Measurements from ENCODE around the gene CCDC88B.
A peak's percentile ranks its signal among the peaks of the same experiment; 100 is the strongest.

The CCDC88B gene

DNA sequence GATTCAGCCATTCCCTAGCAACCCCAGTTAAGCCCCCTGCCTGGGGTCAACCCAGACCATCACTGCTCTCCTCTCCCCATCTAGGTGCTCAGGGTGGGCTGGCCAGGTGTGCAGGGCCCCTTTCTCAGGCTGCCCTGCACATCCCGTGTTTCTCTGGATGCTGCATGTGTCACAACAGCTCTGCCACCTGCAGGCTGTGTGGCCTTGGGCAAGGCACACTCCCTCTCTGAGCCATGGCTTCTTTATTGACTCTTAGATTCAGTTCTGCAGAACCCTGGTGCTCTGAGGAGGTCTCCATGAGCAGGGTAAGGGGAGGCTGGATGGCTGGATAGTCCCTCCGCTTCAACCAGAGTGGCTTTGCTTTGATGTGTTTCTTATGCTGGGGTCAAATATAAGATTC is 43.6 kb downstream of the CCDC88B start:
- Histone ChIP-seq H3K9me3 (ENCODE audit: control insufficient read depth in 5 of 5, low read length in 5 of 5) (peaks cover 0 to 2% (median 0%) of the 10 kb centered on the region in 5 donors), H3K4me1 (ENCODE audit: control insufficient read depth in 5 of 5, insufficient read depth in 5 of 5, low read length in 5 of 5) (peaks cover 10 to 29% (median 26%) of the 10 kb centered on the region in 5 donors), H3K36me3 (ENCODE audit: control insufficient read depth in 5 of 5, insufficient read depth in 5 of 5, low read length in 5 of 5) (no peaks in the 10 kb centered on the region), H3K4me3 (ENCODE audit: low read depth in 1 of 5, low read length in 5 of 5) (no peak overlapping the region), H3K9ac (ENCODE audit: low read length in 5 of 5) (no peak overlapping the region), H3K27ac (ENCODE audit: low read depth, low read length) (no peak overlapping the region), H3K27me3 (ENCODE audit: control insufficient read depth in 5 of 5, insufficient read depth in 4 of 5, low read length in 5 of 5) (peaks cover 0 to under 1% (median 0%) of the 10 kb centered on the region in 5 donors)

DNA sequence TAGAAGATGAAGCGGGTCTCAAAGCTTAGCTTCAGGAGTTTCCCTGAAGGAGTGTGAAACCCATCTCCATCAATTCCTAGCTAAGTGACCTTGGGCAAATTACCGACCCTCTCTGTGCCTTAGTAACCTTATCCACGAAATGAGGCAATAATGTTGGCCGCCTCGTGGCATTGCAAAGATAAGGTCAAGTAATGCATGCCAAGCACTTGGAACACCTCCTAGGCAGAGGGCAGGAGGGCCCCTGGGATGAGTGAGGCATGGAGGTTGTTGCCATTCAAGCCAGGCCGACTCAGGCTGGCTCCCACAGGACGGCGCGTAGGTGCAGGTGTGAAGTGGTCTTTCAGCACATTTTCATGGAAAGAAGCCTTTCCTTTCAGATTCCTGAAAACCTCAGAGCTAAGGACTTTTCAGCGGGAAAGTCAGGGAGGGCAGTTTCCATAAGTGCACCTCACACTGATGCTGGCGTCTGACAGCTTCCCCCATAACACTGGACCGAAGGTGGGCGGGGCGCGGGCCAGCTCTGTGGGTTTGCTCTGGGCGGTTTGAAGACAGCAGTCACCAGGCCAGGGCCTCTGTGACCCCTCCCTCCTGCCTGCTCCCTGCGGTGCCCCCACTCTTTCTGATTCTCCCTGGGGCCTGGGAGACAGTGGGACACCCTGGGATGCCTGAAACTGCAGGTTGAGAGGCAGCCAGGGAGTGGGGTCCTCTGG is 44.2 kb downstream of the CCDC88B start:
- peaks cover 0 to 4% (median 0%) of the 10 kb centered on the region in 5 donors for H3K27me3 ChIP-seq (ENCODE audit: control insufficient read depth in 5 of 5, insufficient read depth in 4 of 5, low read length in 5 of 5)
- H3K9ac ChIP-seq (ENCODE audit: low read length in 5 of 5) = no peak overlapping the region
- H3K4me1 ChIP-seq (ENCODE audit: control insufficient read depth in 5 of 5, insufficient read depth in 5 of 5, low read length in 5 of 5) = peaks cover 8 to 25% (median 22%) of the 10 kb centered on the region in 5 donors
- no peaks in the 10 kb centered on the region for H3K36me3 ChIP-seq (ENCODE audit: control insufficient read depth in 5 of 5, insufficient read depth in 5 of 5, low read length in 5 of 5)
- no peak overlapping the region for H3K27ac ChIP-seq (ENCODE audit: low read depth, low read length)
- peaks cover 0 to 2% (median 0%) of the 10 kb centered on the region in 5 donors for H3K9me3 ChIP-seq (ENCODE audit: control insufficient read depth in 5 of 5, low read length in 5 of 5)
- no peak overlapping the region for H3K4me3 ChIP-seq (ENCODE audit: low read depth in 1 of 5, low read length in 5 of 5)

- Histone ChIP-seq H3K4me1 (ENCODE audit: control insufficient read depth in 5 of 5, insufficient read depth in 5 of 5, low read length in 5 of 5) (peaks cover 6 to 25% (median 22%) of the 10 kb centered on the region in 5 donors), H3K4me3 (ENCODE audit: low read depth in 1 of 5, low read length in 5 of 5) (peak overlapping the region in 4 of 5 donors; percentile 34 to 51 (median 43)), H3K36me3 (ENCODE audit: control insufficient read depth in 5 of 5, insufficient read depth in 5 of 5, low read length in 5 of 5) (no peaks in the 10 kb centered on the region), H3K9me3 (ENCODE audit: control insufficient read depth in 5 of 5, low read length in 5 of 5) (peaks cover 0 to 2% (median 0%) of the 10 kb centered on the region in 5 donors), H3K27me3 (ENCODE audit: control insufficient read depth in 5 of 5, insufficient read depth in 4 of 5, low read length in 5 of 5) (peaks cover 0 to 4% (median 0%) of the 10 kb centered on the region in 5 donors), H3K27ac (ENCODE audit: low read depth, low read length) (peak overlapping the region; percentile 70), H3K9ac (ENCODE audit: low read length in 5 of 5) (peak overlapping the region in 1 of 5 donors; percentile 26)
Measured at GRCh38 chr11:64384981-64385944, 45.3 kb downstream of the CCDC88B start.

DNA sequence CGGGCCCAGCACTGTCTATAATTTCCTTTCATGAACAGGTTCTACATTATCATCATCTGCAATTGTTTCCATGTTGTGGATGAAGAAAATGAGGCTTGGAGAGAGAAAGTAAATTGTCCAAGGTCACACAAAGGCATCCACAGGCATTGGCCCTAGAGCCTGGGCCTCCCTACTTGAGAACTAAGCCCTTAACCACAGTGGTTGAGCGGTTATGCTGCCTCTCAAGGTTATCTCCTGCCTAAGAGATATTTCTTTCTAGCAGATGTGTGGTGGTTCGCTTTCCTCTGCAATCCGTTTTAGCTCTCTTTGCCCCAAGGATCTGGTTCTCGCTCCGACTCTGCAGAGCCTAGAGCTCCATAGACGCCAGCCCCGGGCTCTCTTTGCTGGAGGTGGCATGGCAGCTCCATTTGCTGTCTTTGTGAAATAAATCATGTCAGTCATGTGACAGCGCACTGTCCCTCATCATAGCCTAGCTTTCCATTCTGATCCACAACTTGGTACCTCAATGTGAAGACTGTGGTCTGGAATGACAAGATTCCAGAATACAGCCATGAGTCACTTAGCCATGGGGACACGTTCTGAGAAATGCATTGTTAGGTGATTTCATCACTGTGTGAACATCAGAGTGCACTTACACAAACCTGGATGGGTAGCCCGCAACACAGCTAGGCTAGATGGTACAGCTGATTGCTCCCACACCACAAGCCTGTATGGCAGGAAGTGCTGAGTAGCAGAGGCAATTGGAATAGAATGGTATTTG is 46.1 kb downstream of the CCDC88B start:
- Histone ChIP-seq H3K4me1 (ENCODE audit: control insufficient read depth in 5 of 5, insufficient read depth in 5 of 5, low read length in 5 of 5) (peaks cover 6 to 25% (median 22%) of the 10 kb centered on the region in 5 donors), H3K9me3 (ENCODE audit: control insufficient read depth in 5 of 5, low read length in 5 of 5) (peaks cover 0 to 2% (median 0%) of the 10 kb centered on the region in 5 donors), H3K36me3 (ENCODE audit: control insufficient read depth in 5 of 5, insufficient read depth in 5 of 5, low read length in 5 of 5) (no peaks in the 10 kb centered on the region), H3K9ac (ENCODE audit: low read length in 5 of 5) (no peak overlapping the region), H3K4me3 (ENCODE audit: low read depth in 1 of 5, low read length in 5 of 5) (peak overlapping the region in 2 of 5 donors; percentile 46 to 51), H3K27ac (ENCODE audit: low read depth, low read length) (peak overlapping the region; percentile 70), H3K27me3 (ENCODE audit: control insufficient read depth in 5 of 5, insufficient read depth in 4 of 5, low read length in 5 of 5) (peaks cover 0 to 4% (median 0%) of the 10 kb centered on the region in 5 donors)

GRCh38 chr11:64387916-64388315 is 47.9 kb downstream of the CCDC88B start:
- H3K9ac ChIP-seq (ENCODE audit: low read length in 5 of 5) = no peak overlapping the region
- H3K27ac ChIP-seq (ENCODE audit: low read depth, low read length) = no peak overlapping the region

DNA sequence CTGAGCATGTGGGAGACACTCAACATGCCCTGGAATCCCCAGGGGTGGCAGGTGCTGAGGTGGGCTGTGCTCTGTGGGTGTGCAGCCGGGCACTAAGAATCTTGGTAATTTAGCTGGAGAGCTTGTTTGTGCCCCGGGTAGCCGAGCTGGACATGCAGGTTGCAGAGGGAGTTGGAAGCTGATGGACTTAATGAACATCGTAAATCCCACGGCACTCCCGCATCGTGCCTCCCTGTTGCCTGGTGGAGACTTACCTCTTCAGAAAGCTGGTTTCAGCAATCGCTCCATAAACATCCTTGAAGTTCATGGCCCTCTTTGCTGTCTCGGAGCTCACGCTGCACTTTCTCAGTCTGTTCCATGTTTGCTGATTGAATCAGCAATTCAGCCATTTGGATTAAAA is 48.9 kb downstream of the CCDC88B start:
- H3K36me3 ChIP-seq (ENCODE audit: control insufficient read depth in 5 of 5, insufficient read depth in 5 of 5, low read length in 5 of 5) = no peaks in the 10 kb centered on the region
- no peak overlapping the region for H3K9ac ChIP-seq (ENCODE audit: low read length in 5 of 5)
- H3K27me3 ChIP-seq (ENCODE audit: control insufficient read depth in 5 of 5, insufficient read depth in 4 of 5, low read length in 5 of 5) = peaks cover 0 to 4% (median 0%) of the 10 kb centered on the region in 5 donors
- peaks cover 6 to 32% (median 25%) of the 10 kb centered on the region in 5 donors for H3K4me1 ChIP-seq (ENCODE audit: control insufficient read depth in 5 of 5, insufficient read depth in 5 of 5, low read length in 5 of 5)
- no peak overlapping the region for H3K4me3 ChIP-seq (ENCODE audit: low read depth in 1 of 5, low read length in 5 of 5)
- peaks cover 0 to 2% (median 0%) of the 10 kb centered on the region in 5 donors for H3K9me3 ChIP-seq (ENCODE audit: control insufficient read depth in 5 of 5, low read length in 5 of 5)
- no peak overlapping the region for H3K27ac ChIP-seq (ENCODE audit: low read depth, low read length)

More at GRCh38 chr11:64387916-64388315, 47.9 kb downstream of the CCDC88B start:
- H3K9me3 ChIP-seq (ENCODE audit: control insufficient read depth in 5 of 5, low read length in 5 of 5) = peaks cover 0 to 2% (median 0%) of the 10 kb centered on the region in 5 donors
- H3K36me3 ChIP-seq (ENCODE audit: control insufficient read depth in 5 of 5, insufficient read depth in 5 of 5, low read length in 5 of 5) = no peaks in the 10 kb centered on the region
- H3K27me3 ChIP-seq (ENCODE audit: control insufficient read depth in 5 of 5, insufficient read depth in 4 of 5, low read length in 5 of 5) = peaks cover 0 to 4% (median 0%) of the 10 kb centered on the region in 5 donors
- H3K4me3 ChIP-seq (ENCODE audit: low read depth in 1 of 5, low read length in 5 of 5) = no peak overlapping the region
- peaks cover 6 to 32% (median 26%) of the 10 kb centered on the region in 5 donors for H3K4me1 ChIP-seq (ENCODE audit: control insufficient read depth in 5 of 5, insufficient read depth in 5 of 5, low read length in 5 of 5)

- Histone ChIP-seq H3K4me3 (ENCODE audit: low read depth in 1 of 5, low read length in 5 of 5) (no peak overlapping the region), H3K9ac (ENCODE audit: low read length in 5 of 5) (no peak overlapping the region), H3K36me3 (ENCODE audit: control insufficient read depth in 5 of 5, insufficient read depth in 5 of 5, low read length in 5 of 5) (no peaks in the 10 kb centered on the region), H3K27ac (ENCODE audit: low read depth, low read length) (no peak overlapping the region), H3K27me3 (ENCODE audit: control insufficient read depth in 5 of 5, insufficient read depth in 4 of 5, low read length in 5 of 5) (peaks cover 0 to 4% (median 0%) of the 10 kb centered on the region in 5 donors), H3K4me1 (ENCODE audit: control insufficient read depth in 5 of 5, insufficient read depth in 5 of 5, low read length in 5 of 5) (peaks cover 4 to 27% (median 19%) of the 10 kb centered on the region in 5 donors), H3K9me3 (ENCODE audit: control insufficient read depth in 5 of 5, low read length in 5 of 5) (peaks cover 0 to 2% (median 0%) of the 10 kb centered on the region in 5 donors)
Measured at GRCh38 chr11:64389851-64390250, 49.8 kb downstream of the CCDC88B start.

- H3K27ac ChIP-seq (ENCODE audit: low read depth, low read length) = no peak overlapping the region
Measured at GRCh38 chr11:64390558-64390957, 50.6 kb downstream of the CCDC88B start.

GRCh38 chr11:64391839-64392238 is 51.8 kb downstream of the CCDC88B start:
- Histone ChIP-seq H3K4me3 (ENCODE audit: low read depth in 1 of 5, low read length in 5 of 5) (no peak overlapping the region), H3K27me3 (ENCODE audit: control insufficient read depth in 5 of 5, insufficient read depth in 4 of 5, low read length in 5 of 5) (peaks cover 0 to 4% (median 0%) of the 10 kb centered on the region in 5 donors), H3K4me1 (ENCODE audit: control insufficient read depth in 5 of 5, insufficient read depth in 5 of 5, low read length in 5 of 5) (peaks cover 0 to 29% (median 21%) of the 10 kb centered on the region in 5 donors), H3K27ac (ENCODE audit: low read depth, low read length) (no peak overlapping the region), H3K9ac (ENCODE audit: low read length in 5 of 5) (no peak overlapping the region), H3K9me3 (ENCODE audit: control insufficient read depth in 5 of 5, low read length in 5 of 5) (peaks cover 0 to 2% (median 0%) of the 10 kb centered on the region in 5 donors), H3K36me3 (ENCODE audit: control insufficient read depth in 5 of 5, insufficient read depth in 5 of 5, low read length in 5 of 5) (no peaks in the 10 kb centered on the region)

More at GRCh38 chr11:64390558-64390957, 50.6 kb downstream of the CCDC88B start:
- Histone ChIP-seq H3K4me3 (ENCODE audit: low read depth in 1 of 5, low read length in 5 of 5) (no peak overlapping the region), H3K36me3 (ENCODE audit: control insufficient read depth in 5 of 5, insufficient read depth in 5 of 5, low read length in 5 of 5) (no peaks in the 10 kb centered on the region), H3K9me3 (ENCODE audit: control insufficient read depth in 5 of 5, low read length in 5 of 5) (peaks cover 0 to 2% (median 0%) of the 10 kb centered on the region in 5 donors), H3K9ac (ENCODE audit: low read length in 5 of 5) (no peak overlapping the region), H3K27me3 (ENCODE audit: control insufficient read depth in 5 of 5, insufficient read depth in 4 of 5, low read length in 5 of 5) (peaks cover 0 to 4% (median 0%) of the 10 kb centered on the region in 5 donors), H3K4me1 (ENCODE audit: control insufficient read depth in 5 of 5, insufficient read depth in 5 of 5, low read length in 5 of 5) (peaks cover 0 to 23% (median 17%) of the 10 kb centered on the region in 5 donors)
